Glutamatergic neuron (in vitro differentiated cells): Measurements from ENCODE around the gene FHIT. TPM values are rescaled to one million over a fixed set of nuclear protein-coding genes. Genes with fewer than 3 reads are reported as not detected.

ENCODE experiments used
- DNase-seq: peaks from one replicate; pipeline ENCODE4 v3.0.0; 2022
- H3K27ac Mint-ChIP-seq: one replicate; pipeline ENCODE4 v1.8.0; 2020; ENCODE audit warnings: mild to moderate bottlenecking, mixed read lengths, inconsistent platforms; ENCODE audit not compliant: unreplicated experiment
- H3K27me3 Mint-ChIP-seq: one replicate; pipeline ENCODE4 v1.8.0; 2020; ENCODE audit warnings: mild to moderate bottlenecking, moderate library complexity, mixed read lengths, inconsistent platforms; ENCODE audit not compliant: unreplicated experiment
- H3K36me3 Mint-ChIP-seq: one replicate; pipeline ENCODE4 v1.8.0; 2020; ENCODE audit warnings: mild to moderate bottlenecking, mixed read lengths, inconsistent platforms; ENCODE audit not compliant: unreplicated experiment
- H3K4me1 Mint-ChIP-seq: one replicate; pipeline ENCODE4 v1.8.0; 2020; ENCODE audit warnings: mild to moderate bottlenecking, low read depth, mixed read lengths, inconsistent platforms; ENCODE audit not compliant: unreplicated experiment
- H3K4me3 Mint-ChIP-seq: one replicate; pipeline ENCODE4 v1.8.0; 2020; ENCODE audit warnings: mild to moderate bottlenecking, mixed read lengths, inconsistent platforms; ENCODE audit not compliant: unreplicated experiment
- H3K9me3 Mint-ChIP-seq: one replicate; pipeline ENCODE4 v1.8.0; 2020; ENCODE audit warnings: mild to moderate bottlenecking, moderate library complexity, mixed read lengths, inconsistent platforms; ENCODE audit not compliant: unreplicated experiment
- CTCF ChIP-seq: fragments of 200-600 bp; sonication (generic); IDR thresholded peaks from one replicate; pipeline ENCODE4 v1.5.0; 2021; ENCODE audit not compliant: partially characterized antibody, unreplicated experiment
- total RNA-seq: library from RNA; stranded (reverse); fragmentation: NEBNext Ultra II Directional; extraction: Animal tissue kit (Norgen Biotek cat#: 25700); gene quantifications from one replicate; pipeline ENCODE4 v1.2.1, GENCODE V29; 2021; ENCODE audit not compliant: unreplicated experiment

Gene FHIT
- total RNA-seq, 1 donor from 2014 or later: 15.2 TPM

GRCh38 chr3:61236556-61236955, 14.7 kb downstream of the FHIT start:
- DNase-seq: no peak
- Mint-ChIP-seq H3K4me3 (no peak overlapping the region), H3K27me3 (no peaks in the 10 kb centered on the region), H3K9me3 (no peaks in the 10 kb centered on the region), H3K4me1 (no peaks in the 10 kb centered on the region), H3K27ac (no peak overlapping the region), H3K36me3 (no peaks in the 10 kb centered on the region)
- no peak for TF ChIP-seq CTCF

DNA sequence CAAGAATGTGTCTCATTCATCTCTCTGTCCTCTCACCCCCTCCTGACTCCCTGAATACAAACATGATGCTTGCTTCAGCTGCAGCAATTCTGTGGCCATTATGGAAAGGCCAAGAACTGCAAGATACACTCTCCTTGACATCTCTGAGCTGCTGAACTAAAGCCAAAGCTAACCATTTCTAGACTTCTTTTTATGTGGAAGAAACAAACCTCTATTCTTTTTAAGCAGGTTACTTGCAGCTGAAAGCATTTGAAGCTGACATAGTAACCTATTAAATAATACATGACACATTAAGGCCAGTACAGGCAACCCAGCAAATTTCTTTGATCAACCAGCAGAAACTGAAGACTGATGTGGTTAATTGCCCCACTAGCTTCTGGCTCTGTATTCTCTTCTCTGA, 17.5 kb downstream of the FHIT start:
- DNase-seq: no peak
- H3K4me3 Mint-ChIP-seq: no peak overlapping the region

DNA sequence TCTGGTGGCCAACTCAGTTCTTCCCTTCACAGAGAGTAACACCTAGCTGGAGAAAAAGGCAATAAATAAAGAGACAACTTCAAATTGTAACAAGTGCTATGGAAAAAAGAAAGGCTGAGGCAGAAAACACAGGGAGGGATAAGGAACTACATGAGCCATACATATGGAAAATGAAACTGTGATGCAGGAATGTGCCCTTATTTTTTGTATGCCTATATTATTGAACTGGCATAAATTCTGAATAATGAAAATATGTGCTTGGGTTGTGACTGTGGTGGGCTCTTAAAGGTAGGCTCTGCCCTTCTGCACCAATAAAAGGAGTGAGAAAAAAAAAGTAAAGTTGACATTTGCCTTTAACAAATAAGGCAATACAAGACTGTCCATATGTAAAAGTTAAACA, 19.6 kb downstream of the FHIT start:
- no peak for DNase-seq
- Mint-ChIP-seq H3K27ac (no peak overlapping the region), H3K4me3 (no peak overlapping the region), H3K9me3 (no peaks in the 10 kb centered on the region), H3K36me3 (no peaks in the 10 kb centered on the region), H3K27me3 (no peaks in the 10 kb centered on the region), H3K4me1 (peaks cover 2% of the 10 kb centered on the region)
- TF ChIP-seq CTCF: no peak

More for the DNA sequence above, 17.5 kb downstream of the FHIT start:
- Mint-ChIP-seq H3K27me3 (no peaks in the 10 kb centered on the region), H3K4me1 (no peaks in the 10 kb centered on the region), H3K36me3 (no peaks in the 10 kb centered on the region), H3K9me3 (no peaks in the 10 kb centered on the region), H3K27ac (no peak overlapping the region)
- TF ChIP-seq CTCF: no peak

GRCh38 chr3:61227799-61228198, 23.5 kb downstream of the FHIT start:
- Mint-ChIP-seq H3K36me3 (no peaks in the 10 kb centered on the region), H3K4me3 (no peak overlapping the region), H3K9me3 (peaks cover 2% of the 10 kb centered on the region), H3K27me3 (no peaks in the 10 kb centered on the region), H3K27ac (no peak overlapping the region), H3K4me1 (peaks cover 18% of the 10 kb centered on the region)
- no peak for TF ChIP-seq CTCF
- DNase-seq: no peak

- Mint-ChIP-seq H3K27ac (peak overlapping the region; percentile 69), H3K4me1 (peaks cover 21% of the 10 kb centered on the region), H3K36me3 (no peaks in the 10 kb centered on the region), H3K27me3 (no peaks in the 10 kb centered on the region), H3K4me3 (no peak overlapping the region), H3K9me3 (peaks cover 2% of the 10 kb centered on the region)
- no peak for TF ChIP-seq CTCF
- peak; percentile 31 for DNase-seq
Measured at GRCh38 chr3:61226166-61226686, 25.0 kb downstream of the FHIT start.
